Stimulated activated CD8-positive, alpha-beta memory T cell treated with anti-CD3 and anti-CD28 coated beads, Interleukin-15, amount 100 ng/mL, for 24 hours (primary cell): ENCODE data around the gene CBX7.

Experiments
- DNase-seq: peaks from one replicate; pipeline ENCODE4 v3.0.0-alpha.2; 2020; ENCODE audit warnings: low read depth

CBX7 gene

DNA sequence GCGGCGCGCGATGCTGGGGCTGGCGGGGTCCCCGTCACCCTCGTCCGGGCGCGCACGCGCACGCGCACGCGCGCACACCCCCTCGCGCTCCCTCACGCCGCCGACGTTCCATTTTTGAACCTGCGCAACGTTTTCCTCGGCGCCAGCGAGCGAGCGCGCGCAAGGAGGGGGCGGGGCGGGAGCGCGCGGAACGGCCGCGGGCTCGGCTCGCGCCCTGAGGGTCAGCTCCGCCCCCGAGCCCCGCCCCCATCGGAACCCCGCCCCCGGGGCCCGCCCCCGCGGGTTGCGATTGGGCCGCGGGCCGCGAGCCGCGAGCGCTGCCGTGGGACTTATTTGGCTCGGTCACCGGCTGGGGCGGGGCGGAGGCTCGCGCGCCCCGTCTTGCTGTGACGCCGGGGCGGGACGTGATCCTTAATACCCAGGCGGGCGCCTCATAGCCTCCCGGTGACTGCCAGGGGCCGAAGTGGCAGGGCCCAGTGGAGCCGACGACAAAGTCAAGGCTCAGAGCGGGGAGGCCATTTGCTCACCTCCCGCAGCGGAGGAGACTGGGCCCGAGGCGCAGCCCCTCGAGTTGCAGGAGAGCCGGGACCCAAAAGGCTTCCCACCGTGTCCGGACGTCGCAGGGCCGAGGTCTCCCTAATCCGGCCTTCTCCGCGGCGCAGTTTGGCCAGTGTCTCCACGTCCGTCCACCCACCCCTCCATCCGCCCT lies at the start of gene CBX7:
Gene CBX7 (minus strand): TSS at position 170 of the 709 bp plus-strand sequence. CDS start 236 bp downstream, outside the sequence.
- peak; percentile 86 for DNase-seq

DNA sequence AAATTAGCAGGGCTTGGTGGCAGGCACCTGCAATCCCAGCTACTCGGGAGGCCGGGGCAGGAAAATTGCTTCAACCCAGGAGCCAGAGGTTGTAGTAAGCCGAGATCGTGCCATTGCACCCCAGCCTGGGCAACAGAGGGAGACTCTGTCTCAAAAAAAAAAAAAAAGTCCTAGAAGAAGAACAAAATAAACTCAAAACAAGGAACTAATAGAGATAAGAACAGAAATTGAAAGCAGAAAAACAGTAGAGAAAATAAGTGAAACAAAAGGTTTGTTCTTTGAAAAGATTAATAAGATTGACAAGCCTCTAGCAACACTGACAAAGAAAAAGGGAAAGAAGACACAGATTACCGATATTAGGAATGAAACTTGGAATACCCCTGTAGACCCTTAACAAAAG lies 45.1 kb upstream of the CBX7 start:
- DNase-seq: no peak

DNA sequence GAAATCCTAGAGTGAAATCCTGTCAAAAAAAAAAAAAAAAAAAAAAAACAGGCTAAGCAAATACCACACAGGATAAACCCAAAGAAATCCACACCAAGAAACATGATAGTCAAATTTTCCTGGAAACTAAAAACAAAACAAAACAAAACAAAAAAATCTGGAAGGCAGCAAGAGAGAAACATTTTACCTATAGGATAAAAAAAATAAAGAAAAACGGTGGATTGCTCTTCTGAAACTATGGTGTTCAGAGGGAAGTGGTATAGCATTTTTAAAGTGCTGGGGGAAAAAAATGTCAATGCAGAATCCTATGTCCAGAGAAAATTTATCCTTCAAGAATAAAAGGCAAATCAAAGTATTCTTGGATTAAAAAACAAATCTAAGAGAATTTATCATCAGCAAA lies 41.6 kb upstream of the CBX7 start:
- DNase-seq: no peak

DNA sequence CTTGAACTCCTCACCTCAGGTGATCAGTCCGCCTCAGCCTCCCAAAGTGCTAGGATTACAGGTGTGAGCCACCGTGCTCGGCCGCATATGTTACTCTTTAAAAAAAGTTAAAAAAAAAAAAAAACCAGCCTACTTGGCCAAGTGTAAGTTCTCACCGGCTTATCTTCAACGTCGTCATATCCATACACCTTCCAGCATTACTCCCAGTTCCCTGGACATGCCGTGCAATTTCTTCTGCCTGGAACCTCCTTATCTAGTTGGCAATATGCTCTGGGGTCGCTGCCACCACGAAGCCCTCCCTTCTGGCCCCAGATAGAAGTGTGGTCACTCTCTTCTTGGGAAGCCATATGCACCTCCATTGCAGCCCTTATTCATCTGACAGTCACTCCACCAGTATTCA lies 36.3 kb upstream of the CBX7 start:
- no peak for DNase-seq

DNA sequence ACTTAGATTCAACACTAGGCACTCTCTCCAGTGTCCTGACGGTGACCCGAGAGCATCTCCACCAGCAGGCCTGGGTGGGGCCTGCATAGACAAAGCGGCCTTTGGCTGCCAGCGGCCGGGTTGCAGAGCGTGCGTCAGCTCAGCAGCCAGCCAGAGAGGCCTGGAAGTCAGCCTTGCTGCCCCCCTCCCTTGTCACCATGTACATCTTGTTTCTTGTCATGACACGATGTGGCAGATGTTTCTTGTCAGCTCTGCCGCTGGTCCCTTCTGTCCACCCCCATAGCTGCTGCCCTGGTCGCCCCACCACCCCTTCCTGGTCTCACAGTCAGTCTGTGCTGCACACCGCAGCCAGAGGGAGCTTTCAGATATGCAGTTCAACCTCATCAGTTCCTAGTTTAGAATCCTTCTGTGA lies 33.1 kb upstream of the CBX7 start:
- DNase-seq: no peak

DNA sequence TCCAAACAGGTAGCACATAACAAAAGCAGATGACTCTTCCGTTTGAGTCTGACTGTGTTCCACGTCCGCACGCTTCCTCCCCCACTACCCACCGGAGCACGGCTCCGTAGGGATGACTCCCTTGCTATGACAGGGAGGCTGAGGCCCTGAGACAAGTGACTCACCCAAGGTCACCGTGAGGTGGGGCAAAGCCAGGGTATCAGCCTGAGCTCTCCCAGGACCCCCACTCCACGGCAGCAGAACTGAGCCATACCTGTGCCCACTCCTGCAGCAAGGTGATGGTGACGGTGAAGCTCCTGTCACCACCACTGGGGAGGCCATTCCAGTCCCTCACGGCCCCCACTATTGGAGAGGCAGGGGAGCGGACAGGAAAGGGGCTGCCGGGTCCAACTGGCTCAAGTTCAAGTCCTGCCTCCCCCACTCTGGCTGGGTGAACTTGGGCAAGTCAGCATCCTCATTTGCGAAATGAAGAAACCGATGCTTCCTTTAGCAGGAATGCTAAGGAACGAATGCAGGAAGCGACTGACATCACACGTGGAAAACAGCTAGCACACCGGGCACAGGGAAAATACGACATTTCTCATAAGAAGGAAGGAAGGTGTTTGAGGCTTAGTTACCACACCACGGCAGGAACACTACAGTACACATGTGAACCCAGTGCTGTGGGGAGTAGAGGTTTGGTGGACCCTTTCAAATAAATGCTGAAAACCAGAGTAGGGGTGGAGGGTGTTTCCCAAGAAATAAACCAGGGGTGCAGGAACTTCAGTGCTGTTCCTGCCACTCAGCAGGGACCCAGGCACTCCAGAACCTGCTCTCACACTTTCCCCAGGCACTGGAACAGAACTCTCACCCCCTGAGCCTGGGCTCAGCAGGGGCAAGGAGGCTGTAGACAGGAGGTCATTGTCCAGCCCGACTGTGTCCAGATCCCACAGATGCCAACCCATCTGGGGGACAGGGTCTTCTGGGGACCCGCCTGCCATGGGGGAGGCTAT lies 32.4 kb upstream of the CBX7 start:
- DNase-seq: no peak

GRCh38 chr22:39183991-39184585 lies 31.6 kb upstream of the CBX7 start:
- no peak for DNase-seq

GRCh38 chr22:39182478-39183030 lies 30.1 kb upstream of the CBX7 start:
- no peak for DNase-seq

GRCh38 chr22:39181778-39182177 lies 29.3 kb upstream of the CBX7 start:
- DNase-seq: no peak

- DNase-seq: no peak
Measured at GRCh38 chr22:39181356-39181755, 28.9 kb upstream of the CBX7 start.

- no peak for DNase-seq
Measured at GRCh38 chr22:39179841-39180335, 27.4 kb upstream of the CBX7 start.

DNA sequence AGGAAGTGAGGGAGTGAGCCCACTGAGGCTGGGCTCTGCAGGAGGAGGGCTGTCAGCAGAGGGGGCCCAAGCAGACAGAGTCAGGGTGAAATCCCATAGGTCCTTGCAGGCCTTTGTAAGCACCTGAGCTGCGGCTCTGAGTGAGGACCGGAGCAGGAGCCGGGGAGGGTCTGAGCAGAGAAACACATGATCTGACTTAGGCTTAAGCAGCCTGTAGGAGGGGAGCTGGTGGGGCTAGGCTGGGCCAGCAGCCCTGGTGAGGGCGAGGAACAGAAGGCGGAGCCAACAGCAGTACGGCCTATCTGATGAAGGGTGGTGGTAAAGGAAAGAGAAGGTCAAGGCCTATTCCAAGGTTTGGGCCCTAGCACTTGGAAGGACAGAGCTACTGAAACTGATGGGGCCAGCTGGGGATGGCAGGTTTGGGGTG lies 26.9 kb upstream of the CBX7 start:
- no peak for DNase-seq

GRCh38 chr22:39178206-39179111 lies 26.0 kb upstream of the CBX7 start:
- DNase-seq: no peak

DNA sequence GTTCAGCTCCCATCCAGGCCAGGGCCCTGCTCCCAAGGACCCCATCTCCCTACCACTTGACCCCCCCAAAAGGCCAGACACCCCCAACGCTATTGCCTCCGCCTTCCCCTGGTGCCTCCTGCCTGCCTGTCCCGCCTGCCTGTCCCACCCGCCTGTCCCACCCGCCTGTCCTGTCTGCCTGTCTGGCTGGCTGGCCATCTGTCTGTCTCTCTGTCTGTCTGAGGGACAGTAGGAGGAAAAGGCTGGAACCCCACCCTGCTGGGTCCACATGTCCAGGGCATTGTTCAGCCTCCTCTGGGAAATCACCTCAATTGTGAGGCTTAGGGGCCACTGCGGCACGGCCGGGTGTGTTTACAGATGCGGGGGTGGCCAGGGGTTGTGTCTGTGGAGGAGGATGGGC lies 25.3 kb upstream of the CBX7 start:
- DNase-seq: no peak

DNA sequence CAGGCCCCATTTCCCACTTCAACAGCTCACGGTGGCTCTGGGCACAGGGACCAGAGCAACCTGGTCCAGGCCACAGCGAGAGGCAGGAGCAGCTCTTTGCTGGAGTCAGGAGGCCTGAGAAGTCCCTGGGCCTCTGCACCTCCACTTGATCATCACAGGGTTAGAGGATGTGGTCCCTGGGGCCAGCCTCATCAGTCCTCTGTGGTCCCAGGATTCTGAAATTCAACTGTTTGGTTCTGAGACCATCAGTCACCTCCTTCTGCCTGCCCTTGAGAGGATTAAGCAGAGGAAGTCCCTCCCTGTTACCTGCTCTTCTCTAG lies 24.9 kb upstream of the CBX7 start:
- DNase-seq: no peak

DNA sequence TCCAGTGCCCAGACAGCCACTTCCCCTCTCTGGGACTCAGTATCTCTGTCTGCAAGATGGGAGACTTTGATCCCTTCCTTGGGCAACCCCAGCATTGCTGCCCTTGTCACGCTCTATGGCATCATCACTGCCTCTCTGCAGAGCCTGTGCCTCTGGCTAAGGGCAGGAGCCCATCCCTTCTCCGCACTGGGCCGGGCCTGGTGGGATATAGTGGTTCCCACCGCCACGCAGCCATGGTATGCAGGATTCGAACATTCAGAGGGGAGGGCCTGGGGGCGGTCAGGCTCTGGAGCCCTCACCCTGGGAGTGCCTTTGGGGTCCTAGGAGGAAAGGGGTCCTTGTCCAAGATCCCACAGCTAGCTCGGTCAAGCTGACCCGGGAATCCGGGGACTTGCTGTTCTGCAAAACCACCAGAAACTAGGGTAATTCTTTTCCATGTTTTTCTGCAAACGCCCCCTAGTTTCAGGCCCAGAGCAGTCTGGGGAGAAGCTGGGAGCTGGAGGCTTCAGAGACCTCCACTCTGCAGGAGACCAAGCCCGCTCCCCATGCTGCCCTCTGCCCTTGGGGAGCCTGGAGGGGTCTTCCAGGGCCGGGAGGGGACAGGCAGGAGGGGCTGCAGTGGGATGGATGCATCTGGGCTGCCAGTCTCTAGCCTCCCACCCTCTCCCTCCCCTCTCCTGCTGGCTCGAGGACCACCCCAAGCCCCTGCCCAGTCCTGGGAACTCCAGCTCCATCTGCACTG lies 24.4 kb upstream of the CBX7 start:
- DNase-seq: no peak

- DNase-seq: no peak
Measured at GRCh38 chr22:39176143-39176713, 23.7 kb upstream of the CBX7 start.

DNA sequence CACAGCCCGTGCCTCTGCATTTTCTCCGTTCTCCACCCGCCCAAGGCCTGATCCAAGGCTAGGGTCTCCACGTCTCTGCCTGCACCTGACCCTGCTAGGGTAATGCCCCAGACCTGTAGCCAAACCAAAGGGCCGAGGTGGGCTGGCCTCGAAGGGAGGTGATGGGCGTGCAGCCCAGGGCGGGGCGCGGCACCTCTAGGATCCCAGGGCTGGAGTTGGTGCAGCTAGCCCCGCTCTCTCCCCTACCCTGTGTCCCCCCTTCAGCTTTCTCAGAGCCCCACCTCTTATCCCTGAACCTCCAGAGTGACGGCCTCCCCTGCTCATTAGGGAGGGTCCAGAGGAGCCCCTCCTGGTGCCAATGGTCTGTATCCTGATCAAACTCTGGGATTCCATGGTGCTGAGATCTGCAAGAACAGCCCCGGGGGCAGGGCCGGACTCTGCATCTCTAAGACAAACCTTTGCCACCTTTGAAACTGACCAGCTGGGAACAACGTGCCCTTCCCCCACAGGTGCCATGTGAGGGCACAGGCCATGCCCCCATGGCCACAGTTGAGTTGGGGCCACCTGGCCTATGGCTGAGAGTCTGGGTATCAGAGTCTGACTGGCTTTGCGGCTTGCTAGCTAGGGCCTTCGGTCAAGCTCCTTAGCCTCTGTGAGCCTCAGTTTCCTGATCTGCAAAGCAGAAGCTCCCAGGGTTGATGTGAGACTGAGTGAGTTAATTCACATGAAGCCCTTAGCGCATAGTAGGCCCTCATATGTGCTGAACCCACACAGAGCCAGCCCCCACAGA lies 23.1 kb upstream of the CBX7 start:
- DNase-seq: no peak
